Stomach (tissue), 9 donors: ENCODE results near the gene RELN. TPM values are rescaled to one million over a fixed set of nuclear protein-coding genes. Genes with fewer than 3 reads are reported as not detected.

Experiments used
- DNase-seq, 2 donors: peaks; one replicate each; pipeline versions ENCODE4 v3.0.0 to v3.0.0-alpha.2; 2013 to 2019
- H3K27ac ChIP-seq, 5 donors: fragments of 200-600 bp in 4 of 5; sonication (generic) in 4 of 5; one replicate each; pipeline ENCODE4 v1.5.1; 2013 to 2019; ENCODE audit warnings: mild to moderate bottlenecking in 1 of 5, moderate library complexity in 1 of 5
- H3K27me3 ChIP-seq, 3 donors: fragments of 200-600 bp; sonication (generic); one replicate each; pipeline ENCODE4 v1.5.1; 2017 to 2019; ENCODE audit warnings: mixed run types in 1 of 3
- H3K36me3 ChIP-seq, 4 donors: fragments of 200-600 bp; sonication (generic); 1 replicate in 3 of 4; 2 replicates in 1 of 4; pipeline ENCODE4 v1.5.1; 2016 to 2019
- H3K4me1 ChIP-seq, 4 donors: fragments of 200-600 bp; sonication (generic); one replicate each; pipeline ENCODE4 v1.5.1; 2016 to 2019
- H3K4me3 ChIP-seq, 4 donors: fragments of 200-600 bp; sonication (generic) in 3 of 4; one replicate each; pipeline ENCODE4 v1.5.1; 2016 to 2019; ENCODE audit warnings: mild to moderate bottlenecking in 1 of 4
- H3K9me3 ChIP-seq, 4 donors: fragments of 200-600 bp; sonication (generic); one replicate each; pipeline ENCODE4 v1.5.1; 2016 to 2019
- EP300 ChIP-seq: sonication (generic); formaldehyde crosslinking; IDR thresholded peaks from one replicate; pipeline ENCODE4 v1.6.1; 2017; ENCODE audit warnings: antibody characterized with exemption
- POLR2A ChIP-seq, 4 donors: fragments of 450-650 bp; IDR thresholded peaks; one replicate each; pipeline ENCODE4 v1.6.1; 2016; ENCODE audit warnings: antibody characterized with exemption in 4 of 4, control low read depth in 2 of 4, mild to moderate bottlenecking in 1 of 4, moderate library complexity in 1 of 4
- POLR2AphosphoS5 ChIP-seq, 3 donors: sonication (generic); formaldehyde crosslinking; IDR thresholded peaks; one replicate each; pipeline ENCODE4 v1.6.1; 2016; ENCODE audit warnings: antibody characterized with exemption in 3 of 3
- WGBS, 5 donors: extraction: QIAGEN DNeasy Blood & Tissue Kit in 3 of 5; methylation state at CpG; one replicate each; pipeline versions ENCODE4 v1.1.5 to v1.1.7; 2013 to 2018; 5-methylcytosine and 5-hydroxymethylcytosine counted together
- intact Hi-C: fragments of 100-400 bp; cut with DNase I; formaldehyde crosslinking; loops from one replicate; pipeline ENCODE4 v1.15.1; 2023; ENCODE audit warnings: low total_unique reads
- polyA plus RNA-seq, 3 donors: library from polyadenylated mRNA; stranded (reverse); fragments of 200-250 nt; gene quantifications; one replicate each; pipeline ENCODE4 v1.2.3, GENCODE V29; 2013
- total RNA-seq, 5 donors: library from RNA; depleted of rRNA; stranded (reverse); fragments of >200 nt; gene quantifications; one replicate each; pipeline versions ENCODE4 v1.1.0 to v1.2.3, GENCODE V29; 2014 to 2016
- TF ChIP-seq, protein P1 (sequence below), 7 experiments: fragments of 450-650 bp in 4 of 7; fragments of 200-600 bp in 3 of 7; sonication (generic) in 3 of 7; IDR thresholded peaks; one replicate each; pipeline ENCODE4 v1.5.1; 2016 to 2019; ENCODE audit warnings: antibody characterized with exemption in 7 of 7, control low read depth in 2 of 7, mild to moderate bottlenecking in 1 of 7
- donor health status: healthy with polysubstance abuse.
- donor health status: Bipolar disorder and iron deficiency.
- donor health status: healthy.

RELN gene
- total and polyA plus RNA-seq, 8 donors: 0.19 to 14.3 (median 2.2) TPM

DNA sequence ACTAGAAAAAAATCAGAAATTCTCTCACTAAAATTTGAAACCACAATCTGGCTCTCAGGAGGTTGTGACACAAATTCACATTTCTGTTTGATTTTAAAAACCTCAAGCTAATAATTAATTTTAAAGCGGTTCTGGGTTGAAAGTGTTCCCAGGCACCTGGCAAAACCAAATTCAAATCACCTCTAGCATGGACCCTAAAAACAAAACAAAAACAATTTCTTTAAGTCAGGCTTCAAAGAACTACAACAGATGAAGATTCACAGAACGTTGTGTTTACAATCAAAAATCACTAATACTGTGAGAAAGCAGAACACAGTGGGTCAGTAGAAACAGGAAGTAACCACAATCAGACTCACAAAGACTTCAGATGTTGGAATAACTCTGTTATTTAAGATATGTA is 7.2 kb upstream of the RELN start:
- intact Hi-C loops: no loop called here
- no peaks in the 10 kb centered on the region for H3K9me3 ChIP-seq
- H3K4me1 ChIP-seq: no peaks in the 10 kb centered on the region
- TF ChIP-seq EP300 (no peak), POLR2AphosphoS5 (IDR thresholded peaks at IDR 0.05) (no peak), POLR2A (IDR thresholded peaks at IDR 0.05) (no peak)
- TF ChIP-seq, protein P1, sequence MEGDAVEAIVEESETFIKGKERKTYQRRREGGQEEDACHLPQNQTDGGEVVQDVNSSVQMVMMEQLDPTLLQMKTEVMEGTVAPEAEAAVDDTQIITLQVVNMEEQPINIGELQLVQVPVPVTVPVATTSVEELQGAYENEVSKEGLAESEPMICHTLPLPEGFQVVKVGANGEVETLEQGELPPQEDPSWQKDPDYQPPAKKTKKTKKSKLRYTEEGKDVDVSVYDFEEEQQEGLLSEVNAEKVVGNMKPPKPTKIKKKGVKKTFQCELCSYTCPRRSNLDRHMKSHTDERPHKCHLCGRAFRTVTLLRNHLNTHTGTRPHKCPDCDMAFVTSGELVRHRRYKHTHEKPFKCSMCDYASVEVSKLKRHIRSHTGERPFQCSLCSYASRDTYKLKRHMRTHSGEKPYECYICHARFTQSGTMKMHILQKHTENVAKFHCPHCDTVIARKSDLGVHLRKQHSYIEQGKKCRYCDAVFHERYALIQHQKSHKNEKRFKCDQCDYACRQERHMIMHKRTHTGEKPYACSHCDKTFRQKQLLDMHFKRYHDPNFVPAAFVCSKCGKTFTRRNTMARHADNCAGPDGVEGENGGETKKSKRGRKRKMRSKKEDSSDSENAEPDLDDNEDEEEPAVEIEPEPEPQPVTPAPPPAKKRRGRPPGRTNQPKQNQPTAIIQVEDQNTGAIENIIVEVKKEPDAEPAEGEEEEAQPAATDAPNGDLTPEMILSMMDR (IDR thresholded peaks at IDR 0.05): no peak
- no peak for DNase-seq
- no peak overlapping the region for H3K4me3 ChIP-seq
- H3K36me3 ChIP-seq: no peaks in the 10 kb centered on the region
- peaks cover 0 to 18% (median 5%) of the 10 kb centered on the region in 3 donors for H3K27me3 ChIP-seq
- 28 to 55% (median 33%) methylated on average over 2 of the region's 2 CpGs for WGBS, 5 donors
- no peak overlapping the region for H3K27ac ChIP-seq

DNA sequence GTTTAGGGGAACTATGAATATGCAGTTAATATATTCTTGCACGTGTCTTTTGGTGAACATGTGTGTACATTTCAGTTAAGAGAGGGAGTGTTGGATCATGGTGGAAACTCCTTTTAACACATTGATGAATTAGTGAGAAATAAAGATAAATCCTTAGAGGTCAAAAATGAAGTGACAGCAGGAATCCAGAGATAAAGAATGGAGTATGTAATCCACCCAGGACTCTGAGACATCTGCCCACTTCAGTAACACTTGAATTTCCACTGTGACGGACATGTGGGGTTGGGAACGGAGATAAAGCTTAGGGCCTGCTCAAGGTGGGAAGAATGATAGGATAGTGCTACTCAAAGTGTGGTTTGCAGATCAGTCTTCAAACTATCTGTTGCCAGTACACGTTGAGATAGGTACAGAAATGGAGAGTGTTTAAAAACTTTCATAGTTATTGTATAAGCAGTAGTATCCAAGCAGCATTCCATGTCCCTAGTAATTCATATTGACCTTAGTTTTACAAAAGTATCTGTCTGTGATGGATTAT is 6.6 kb upstream of the RELN start:
- WGBS, 5 donors: 64 to 70% (median 68%) methylated on average over 4 of the region's 4 CpGs
- no peaks in the 10 kb centered on the region for H3K9me3 ChIP-seq
- no peak overlapping the region for H3K4me3 ChIP-seq
- H3K27ac ChIP-seq: no peak overlapping the region
- intact Hi-C loops: no loop called here
- no peaks in the 10 kb centered on the region for H3K36me3 ChIP-seq
- H3K27me3 ChIP-seq: peaks cover 0 to 24% (median 11%) of the 10 kb centered on the region in 3 donors
- no peak for DNase-seq
- TF ChIP-seq, protein P1 (IDR thresholded peaks at IDR 0.05): no peak
- TF ChIP-seq POLR2AphosphoS5 (IDR thresholded peaks at IDR 0.05) (no peak), EP300 (no peak), POLR2A (IDR thresholded peaks at IDR 0.05) (no peak)
- no peaks in the 10 kb centered on the region for H3K4me1 ChIP-seq

DNA sequence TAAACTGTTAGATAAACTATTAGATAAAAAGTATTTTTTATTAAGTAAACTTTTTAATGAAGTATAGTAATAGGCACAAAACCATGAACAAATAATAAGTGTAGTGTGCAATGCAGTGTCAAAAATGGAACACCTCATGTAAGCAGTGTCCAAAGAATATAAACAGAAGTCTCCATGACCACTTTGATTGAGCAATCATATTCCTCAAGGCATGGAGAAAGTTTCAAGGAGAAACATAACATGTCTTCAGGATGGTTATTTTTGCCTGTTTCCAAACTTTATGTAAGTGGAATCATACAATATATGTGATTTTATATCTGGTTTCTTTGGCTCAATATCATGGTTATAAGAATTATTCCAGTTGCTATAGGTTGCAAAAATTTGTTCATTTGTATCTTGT is 6.1 kb upstream of the RELN start:
- no peak overlapping the region for H3K4me3 ChIP-seq
- no peaks in the 10 kb centered on the region for H3K36me3 ChIP-seq
- TF ChIP-seq POLR2A (IDR thresholded peaks at IDR 0.05): no peak
- no peak for TF ChIP-seq POLR2AphosphoS5 (IDR thresholded peaks at IDR 0.05)
- TF ChIP-seq, protein P1 (IDR thresholded peaks at IDR 0.05): no peak
- TF ChIP-seq EP300: no peak
- peaks cover 0 to 29% (median 16%) of the 10 kb centered on the region in 3 donors for H3K27me3 ChIP-seq
- H3K27ac ChIP-seq: no peak overlapping the region
- peaks cover 0 to 3% (median 1%) of the 10 kb centered on the region in 4 donors for H3K4me1 ChIP-seq
- intact Hi-C loops: no loop called here
- DNase-seq: no peak
- H3K9me3 ChIP-seq: no peaks in the 10 kb centered on the region

DNA sequence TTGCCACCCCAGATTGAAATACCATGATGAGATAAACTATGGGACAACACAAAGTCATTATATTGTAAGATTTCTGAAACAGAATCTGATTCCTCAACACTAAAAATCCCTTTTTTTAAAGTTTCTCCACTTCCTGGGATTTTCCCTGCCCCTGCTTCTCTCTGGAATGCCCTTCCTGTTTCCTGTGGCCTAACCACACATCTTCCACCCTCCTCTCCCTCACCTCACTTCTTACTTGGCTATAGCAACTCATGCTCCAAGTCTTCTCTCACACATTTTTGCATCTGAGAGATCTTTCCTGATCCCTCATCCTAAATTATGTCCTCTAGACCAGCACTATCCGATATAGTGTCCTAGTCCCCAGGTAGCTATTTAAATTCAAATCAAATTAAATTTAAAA is 4.1 kb upstream of the RELN start:
- TF ChIP-seq EP300 (no peak), POLR2A (IDR thresholded peaks at IDR 0.05) (no peak), POLR2AphosphoS5 (IDR thresholded peaks at IDR 0.05) (no peak)
- TF ChIP-seq, protein P1 (IDR thresholded peaks at IDR 0.05): no peak
- Histone ChIP-seq H3K27me3 (peaks cover 0 to 49% (median 36%) of the 10 kb centered on the region in 3 donors), H3K4me1 (peaks cover 12 to 22% (median 18%) of the 10 kb centered on the region in 4 donors), H3K9me3 (no peaks in the 10 kb centered on the region), H3K4me3 (no peak overlapping the region), H3K27ac (no peak overlapping the region), H3K36me3 (no peaks in the 10 kb centered on the region)
- intact Hi-C loops: no loop called here
- 88 to 95% (median 89%) methylated on average over 1 of the region's 1 CpG for WGBS, 5 donors
- DNase-seq: no peak
